ELF-1 (cell line): ENCODE measurements around the gene HPS1.

Source experiments
- DNase-seq: peaks from one replicate; pipeline ENCODE4 v3.0.0-alpha.2; 2016; ENCODE audit warnings: low read depth, low spot score

The HPS1 gene

DNA sequence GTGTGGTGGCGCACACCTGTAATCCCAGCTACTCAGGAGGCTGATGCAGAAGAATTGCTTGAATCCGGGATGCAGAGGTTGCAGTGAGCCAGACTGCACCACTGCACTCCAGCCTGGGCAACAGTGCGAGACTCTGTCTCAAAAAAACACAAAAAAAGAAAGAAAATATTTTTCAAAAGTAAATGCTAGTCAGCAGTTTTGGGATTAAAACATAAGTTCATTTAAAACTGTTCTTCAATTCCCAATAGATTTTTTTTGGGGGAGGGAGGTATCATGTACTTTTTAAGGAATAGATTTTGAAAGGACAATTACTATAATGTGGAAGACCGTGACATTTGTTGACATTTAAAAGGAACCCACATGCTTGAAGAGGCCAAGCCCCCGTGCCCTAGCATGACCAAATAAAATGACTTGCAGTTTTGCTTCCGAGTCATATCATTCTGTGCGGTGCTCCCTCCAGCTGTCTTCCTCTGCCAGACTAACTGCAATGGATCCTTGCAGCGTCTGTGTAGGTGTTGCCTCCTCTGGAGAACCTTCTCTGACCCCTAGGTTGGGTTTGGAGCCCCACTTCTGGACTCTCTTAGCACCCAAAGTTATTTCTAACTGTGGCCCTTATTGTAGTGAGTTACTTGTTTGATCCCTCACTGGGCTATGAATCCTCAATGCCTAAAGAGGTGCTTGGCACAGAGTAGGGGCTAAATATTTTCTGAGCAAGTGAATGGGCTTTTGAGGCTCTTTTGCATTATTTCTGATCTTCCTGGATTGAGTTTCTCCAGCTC lies 17.4 kb upstream of the HPS1 start:
- no peak for DNase-seq

DNA sequence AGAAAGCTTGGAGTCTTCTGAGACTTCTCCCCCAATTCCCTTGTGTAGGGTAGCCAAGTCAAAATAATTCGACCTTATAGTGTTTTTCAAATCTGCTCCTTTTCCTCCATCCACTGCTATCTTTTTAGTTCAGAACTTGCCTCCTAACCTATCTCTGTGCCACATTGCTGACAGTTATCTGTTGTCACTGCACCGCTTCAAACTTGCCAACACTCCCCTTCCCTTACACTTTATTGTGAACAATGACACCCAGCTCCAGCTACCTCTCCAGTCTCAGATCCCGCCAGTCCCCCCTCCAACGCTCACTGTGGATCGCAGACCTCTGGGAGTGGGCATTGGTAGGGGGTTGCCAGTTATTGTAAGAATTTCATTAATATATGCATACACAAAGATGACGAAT lies 16.3 kb upstream of the HPS1 start:
- DNase-seq: no peak

DNA sequence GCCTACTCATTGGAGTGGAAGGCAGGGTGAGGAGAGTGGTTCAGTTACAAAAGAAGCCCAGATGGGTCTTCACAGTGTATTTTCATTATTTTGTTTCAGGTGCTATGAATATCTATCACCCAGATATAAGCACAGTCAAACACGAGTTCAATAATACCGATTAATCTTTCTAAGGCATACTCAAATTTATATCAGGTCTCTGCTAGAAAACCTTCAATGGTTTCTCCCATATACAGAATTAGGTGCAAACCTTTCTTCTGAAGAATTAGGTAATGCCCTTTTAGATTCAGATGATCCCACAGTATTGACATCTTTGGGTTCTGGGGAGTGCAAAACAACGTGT lies 14.7 kb upstream of the HPS1 start:
- no peak for DNase-seq

DNA sequence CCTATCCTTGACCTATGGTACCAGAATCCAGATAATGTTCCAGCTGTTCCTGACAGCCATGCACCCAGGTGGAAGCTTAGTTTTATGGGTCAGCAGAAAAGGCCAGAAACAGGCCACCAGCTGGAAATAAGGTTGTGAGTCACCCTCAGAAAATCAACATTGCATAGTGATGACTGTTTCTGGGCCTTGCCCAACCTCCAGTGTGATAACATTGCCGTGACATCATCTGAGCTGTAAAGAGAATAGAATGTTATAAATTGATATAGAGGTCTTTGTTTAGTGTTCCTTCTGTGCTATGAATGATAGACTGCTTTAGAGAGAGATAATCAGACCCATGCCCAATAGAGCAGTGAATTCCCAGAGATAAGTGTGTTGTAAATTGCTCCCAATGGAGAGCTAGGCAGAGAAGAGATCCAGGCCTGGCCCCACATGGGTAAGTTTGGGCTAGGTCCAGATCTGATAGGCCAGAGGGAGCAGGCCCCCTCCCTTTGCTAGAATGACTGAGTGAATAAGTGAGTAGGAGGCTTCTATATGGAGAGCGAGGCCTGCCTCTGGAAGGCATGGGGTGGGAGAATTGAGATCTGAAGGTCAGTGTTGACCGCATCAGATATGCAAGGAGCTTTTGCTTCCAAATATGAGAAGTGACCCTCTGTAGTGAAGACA lies 14.2 kb upstream of the HPS1 start:
- peak; percentile 78 for DNase-seq

DNA sequence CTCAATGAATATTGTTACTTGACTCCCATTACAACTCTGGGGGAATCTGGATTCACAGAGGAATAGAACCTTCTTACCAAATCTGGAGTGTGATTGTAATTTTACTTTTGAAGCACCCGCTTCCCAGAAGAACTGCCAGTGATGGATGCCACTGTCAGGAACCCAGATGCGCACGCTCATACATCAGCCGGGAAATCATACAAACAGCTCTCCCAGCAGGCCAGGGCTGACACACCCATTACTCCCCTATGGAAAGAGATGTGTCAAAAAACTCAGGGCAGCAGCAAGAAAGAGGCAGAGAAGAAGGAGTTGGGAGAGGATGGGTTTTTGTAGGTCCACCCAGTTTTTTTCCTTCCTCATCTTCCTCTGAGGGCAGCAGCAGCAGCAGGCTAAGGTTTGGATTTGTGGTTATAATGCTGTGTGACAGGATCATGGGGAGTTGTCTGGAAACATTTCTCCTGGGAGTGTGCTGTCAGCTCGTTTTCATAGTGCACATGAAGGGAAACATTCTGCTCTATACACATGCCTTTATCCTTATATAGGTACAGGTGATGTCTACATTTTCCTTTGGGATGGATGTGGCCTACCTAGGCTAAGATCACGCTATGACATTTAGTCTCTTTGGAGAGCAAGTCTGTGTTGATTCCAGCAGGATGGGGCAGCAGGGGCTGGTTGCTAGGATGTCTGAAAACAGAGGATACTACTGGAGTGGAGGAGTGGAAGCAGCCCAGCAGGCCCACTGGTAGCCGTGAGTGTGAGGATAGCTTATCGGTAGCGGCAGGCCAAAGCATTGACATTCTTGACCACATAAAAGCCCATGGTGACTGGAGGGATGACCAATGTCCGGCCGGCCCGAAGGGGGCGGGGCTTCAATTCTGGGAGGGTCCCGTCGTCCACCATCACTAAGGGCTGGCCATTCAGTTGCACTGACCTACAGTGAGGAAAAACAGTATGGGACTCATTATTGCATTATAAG lies 12.4 kb upstream of the HPS1 start:
- no peak for DNase-seq

DNA sequence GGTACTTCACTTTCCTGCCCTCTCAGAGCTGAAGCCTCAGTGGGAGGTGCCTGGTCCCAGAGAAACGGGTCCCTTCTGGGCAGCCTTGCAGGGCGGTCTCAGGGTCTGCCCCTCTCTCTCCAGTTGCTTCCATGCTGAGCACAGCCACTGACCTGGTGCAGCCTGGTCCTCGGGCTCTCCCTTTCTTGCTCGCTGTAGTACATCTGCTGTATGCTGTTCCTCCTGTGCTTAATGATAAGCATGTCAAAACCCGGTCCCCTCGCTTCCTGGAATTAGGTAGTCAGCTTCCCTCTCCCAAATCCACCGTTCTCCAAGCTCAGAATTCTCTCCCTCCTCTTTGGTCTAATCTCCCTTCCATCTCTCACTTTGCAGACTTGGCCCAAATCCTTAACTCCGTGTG lies 11.0 kb upstream of the HPS1 start:
- no peak for DNase-seq

DNA sequence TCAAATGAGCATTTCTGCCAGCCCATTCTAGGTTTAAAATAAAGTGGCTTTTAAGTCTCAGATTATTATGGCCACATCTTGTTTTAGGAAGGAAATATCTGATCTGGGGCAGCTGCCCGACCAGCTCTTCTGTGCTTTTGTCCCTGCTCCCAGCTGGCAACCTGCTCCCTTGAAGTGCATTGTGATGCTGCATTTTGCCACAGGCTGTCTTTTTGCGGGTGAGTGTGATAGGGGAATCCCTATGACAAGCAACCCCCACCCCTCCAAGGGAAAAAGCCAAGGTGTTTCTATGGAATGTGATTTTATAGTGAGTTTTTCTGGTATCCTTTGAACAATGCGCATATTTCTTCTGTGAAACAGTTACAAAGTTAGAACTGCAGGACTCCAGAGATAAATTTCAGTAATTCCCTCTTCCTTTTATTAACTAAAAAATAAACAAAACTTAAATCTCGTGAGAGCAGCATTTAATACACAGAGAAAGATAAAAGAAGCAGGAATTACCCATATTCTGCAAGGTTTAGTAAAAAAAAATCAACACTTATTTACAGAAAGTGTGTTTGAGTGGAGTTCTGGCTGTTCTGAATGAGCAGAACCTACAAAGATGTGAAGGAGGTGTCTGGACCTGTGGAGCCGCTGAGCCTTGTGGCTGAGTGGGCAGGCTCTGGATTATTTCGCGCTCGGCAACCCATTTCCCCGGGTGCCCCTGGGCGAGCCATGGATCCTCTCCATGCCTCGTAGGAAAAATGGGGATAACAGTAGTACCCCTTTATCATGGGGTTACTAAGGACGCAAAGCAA lies 10.1 kb upstream of the HPS1 start:
- peak; percentile 39 for DNase-seq

DNA sequence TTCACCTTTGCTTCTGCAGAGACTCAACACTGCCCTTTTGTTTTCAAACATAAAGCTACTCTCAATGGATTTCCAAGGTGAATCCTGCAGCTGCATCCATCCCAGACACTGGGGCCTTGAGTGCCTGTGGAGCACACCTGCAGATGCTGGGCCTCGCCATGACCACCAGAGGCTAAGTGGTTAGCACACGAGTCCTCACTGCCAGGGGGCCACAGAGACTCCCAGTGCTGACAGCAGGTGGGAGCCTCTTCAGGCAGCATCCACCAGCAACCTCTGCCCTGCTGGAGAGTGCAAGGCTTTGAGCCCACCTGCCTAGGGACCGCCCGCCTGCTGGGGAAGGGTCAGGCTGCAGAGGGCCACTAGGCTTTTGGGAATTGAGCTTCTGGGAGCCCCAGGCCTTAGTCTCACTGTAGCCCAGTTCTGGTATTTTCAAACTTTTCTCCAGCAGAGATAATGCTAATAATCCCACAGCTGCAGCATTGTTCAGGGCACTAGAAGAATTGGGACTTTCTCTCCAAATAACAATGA lies 9.4 kb upstream of the HPS1 start:
- peak; percentile 24 for DNase-seq

DNA sequence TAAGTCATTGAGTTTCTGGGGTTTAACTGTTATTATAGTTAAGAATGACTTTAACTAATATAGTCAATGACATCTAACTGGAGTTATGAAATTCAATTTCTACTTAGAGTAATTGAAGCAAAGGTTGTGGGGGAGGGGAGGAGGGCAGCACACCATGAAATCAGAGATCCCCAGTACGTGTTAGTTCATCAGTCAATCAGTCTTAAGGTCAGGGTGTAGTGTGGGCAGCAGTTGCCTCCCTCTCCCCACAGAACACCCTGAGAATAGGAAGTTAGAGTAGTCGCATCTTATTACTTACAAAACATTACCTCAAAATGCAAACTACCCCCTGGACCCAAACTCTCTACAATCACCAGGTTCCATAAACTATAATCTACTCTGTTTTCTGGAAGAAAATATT lies 7.0 kb upstream of the HPS1 start:
- no peak for DNase-seq

DNA sequence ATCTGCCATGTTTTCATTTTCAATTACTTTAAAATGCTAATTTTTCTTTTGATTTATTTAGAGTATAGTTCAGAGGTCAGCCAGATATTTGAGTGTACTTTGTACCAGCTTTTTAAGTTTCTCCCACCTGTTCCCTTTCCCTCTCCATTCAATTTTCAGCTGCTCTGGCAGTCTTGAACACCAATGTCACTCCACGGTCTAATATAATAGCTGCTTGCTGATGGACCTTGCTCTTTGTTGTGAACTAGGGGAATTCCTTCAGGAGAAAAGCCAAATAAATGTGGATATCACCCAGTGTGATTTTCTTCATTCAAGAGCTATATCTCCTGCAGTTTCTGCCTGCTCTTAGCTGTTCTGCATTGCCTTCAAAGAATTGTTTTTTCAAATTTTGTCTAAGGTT lies 3.9 kb upstream of the HPS1 start:
- no peak for DNase-seq

DNA sequence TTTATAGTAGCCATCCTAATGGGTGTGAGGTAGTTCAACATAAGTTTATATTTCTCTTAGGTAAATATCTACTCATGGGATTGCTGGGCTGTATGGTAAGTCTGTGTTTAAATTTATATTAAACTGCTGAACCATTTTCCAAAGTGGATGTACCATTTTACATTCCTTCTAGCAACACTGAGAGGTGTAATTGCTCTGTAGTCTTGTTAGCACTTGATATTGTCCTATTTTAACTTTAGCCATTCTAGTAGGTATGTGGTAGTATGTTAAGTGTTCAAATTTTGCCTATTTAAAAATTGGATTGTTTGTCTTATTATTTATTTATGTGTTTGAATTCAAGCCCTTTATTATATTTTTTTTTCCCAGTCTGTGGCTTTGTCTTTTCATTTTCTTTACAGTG lies 2.6 kb upstream of the HPS1 start:
- DNase-seq: no peak

DNA sequence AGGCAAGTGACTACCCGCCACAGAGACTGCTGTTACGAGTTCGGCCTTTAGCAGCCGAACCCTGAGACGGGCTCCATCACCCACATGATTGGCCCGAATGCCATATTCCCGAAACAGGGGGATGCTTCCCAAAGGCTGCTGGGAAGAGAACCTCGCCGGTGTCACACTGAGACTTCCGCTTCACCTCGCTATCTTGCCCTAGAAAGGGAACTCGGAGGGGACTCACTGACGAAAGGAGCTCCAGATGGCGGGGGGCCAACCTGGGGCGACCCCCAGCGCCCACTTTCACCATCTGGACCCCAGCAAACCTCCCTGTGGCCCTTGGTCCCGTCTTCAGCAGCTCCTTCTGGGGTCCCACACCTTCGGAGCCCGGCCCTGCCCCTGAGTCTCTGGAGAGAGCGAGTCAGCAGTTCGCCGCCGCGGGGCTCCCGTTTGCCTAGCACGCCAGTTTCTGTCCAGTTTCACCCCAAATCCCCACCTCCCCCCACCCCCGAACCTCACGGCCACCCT lies 529 bp downstream of the HPS1 start:
- DNase-seq: peak; percentile 30

DNA sequence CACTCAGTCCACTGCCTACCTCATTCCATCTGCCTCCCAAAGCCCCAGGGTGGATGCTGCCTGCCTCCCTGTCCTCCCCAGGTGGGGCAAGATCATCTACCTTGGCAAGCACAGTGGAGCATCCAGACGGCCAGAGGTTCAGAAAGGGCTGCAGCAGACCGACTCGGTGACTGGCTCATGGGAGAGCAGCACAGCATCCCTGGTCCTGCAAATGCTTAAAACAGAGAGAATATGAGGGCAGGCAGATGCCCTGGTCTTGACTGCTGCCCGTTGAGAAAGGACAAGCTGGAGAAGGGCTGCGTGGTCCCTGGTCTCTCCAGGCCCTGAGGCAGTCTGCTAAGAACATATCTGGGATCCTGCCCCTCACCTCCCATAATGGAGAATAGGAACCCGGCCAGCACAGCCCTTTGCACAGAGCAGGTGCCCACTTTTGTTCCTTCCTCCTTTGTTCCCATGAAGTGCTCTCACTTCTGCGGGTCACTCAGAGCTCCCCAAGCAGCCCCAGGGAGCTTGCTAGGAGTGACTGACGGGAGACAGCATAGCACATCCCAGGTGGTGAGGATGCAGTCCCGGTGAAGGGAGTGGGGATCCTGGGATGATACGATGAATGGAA lies 1.4 kb downstream of the HPS1 start:
- no peak for DNase-seq

DNA sequence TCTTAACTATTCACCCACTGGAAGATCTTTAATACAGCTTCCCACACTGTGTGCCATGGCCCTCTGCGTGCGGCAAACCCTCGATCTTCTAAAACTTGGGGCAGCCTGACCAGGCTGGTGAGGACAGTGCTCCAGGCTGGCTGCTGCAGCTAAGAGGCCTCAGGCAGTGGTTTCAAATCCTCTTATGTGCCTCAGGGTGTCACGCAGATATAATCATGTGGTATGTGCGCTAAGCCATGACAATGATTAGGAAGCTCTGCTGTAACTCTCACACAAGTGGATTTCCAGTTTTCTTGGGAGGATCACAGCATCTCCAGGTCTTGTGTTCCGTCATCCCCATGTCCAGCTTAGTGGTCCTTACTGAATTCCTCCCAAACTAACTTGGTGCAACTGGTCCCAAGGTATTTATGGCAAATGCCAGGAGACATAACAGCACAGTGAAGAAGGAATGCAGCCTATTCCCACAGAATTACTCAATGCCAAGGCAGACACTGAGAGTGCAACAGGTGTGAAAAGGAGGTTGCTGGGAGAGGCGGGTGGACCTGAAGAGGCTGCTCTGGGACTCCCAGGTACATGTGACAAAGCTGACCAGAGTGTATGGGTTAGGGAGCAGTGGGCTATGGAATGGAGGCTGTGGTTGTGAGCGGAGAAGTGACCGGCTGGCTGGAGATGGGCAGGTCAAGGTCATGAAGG lies 2.3 kb downstream of the HPS1 start:
- DNase-seq: no peak

DNA sequence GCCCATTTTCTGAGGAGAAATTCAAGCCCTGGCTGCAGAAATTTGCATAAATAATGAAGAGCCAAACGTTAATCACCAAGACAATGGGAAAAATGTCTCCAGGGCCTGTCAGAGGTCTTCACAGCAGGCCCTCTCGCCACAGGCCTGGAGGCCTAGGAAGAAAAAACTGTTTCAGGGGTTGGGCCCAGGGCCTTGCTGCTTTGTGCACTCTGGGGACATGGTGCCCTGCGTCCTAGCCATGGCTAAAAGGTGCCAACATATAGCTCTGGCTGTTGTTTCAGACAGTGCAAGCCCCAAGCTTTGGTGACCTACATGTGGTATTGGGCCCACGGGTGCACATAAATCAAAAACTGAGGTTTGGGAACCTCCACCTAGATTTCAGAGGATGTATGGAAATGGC lies 8.0 kb downstream of the HPS1 start:
- DNase-seq: peak; percentile 18

DNA sequence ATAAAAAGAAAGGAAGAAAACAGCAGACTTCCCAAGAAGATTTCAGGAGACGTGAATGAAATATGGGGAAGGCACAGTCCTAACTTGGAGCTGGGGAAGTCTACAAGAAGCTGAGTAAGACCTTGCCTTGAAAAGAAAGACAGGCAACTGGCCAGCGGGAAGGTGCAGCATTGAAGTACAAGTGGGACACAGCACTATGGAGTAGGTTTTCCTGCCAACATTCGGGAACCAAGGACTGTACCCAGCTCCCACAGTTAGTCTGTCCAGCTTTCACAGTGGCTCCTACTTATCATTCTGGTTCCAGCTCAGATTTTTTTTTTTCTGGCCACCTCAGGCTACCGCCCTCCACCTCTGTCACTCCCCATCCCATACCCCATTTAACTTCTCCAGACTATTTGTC lies 10.0 kb downstream of the HPS1 start:
- DNase-seq: no peak

DNA sequence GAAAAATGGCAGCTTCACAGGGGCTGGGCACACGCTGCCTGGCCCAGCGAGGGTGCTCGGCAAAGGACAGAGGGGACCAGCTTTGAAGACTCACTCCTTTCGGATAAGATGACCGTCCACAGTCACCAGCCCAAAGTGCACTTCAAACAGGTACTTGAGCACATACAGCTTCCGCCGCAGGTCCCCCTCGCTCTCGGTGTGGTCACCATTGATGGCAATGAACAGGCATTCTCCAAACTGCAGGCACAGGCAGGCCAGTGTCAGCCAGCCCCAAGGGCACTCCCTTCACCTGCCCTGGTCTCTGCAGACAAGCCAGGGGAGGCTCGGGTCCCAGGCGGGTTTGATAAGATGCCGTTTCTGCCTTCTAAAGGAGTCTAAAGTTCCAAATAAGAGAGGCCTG lies 11.6 kb downstream of the HPS1 start:
- DNase-seq: no peak

DNA sequence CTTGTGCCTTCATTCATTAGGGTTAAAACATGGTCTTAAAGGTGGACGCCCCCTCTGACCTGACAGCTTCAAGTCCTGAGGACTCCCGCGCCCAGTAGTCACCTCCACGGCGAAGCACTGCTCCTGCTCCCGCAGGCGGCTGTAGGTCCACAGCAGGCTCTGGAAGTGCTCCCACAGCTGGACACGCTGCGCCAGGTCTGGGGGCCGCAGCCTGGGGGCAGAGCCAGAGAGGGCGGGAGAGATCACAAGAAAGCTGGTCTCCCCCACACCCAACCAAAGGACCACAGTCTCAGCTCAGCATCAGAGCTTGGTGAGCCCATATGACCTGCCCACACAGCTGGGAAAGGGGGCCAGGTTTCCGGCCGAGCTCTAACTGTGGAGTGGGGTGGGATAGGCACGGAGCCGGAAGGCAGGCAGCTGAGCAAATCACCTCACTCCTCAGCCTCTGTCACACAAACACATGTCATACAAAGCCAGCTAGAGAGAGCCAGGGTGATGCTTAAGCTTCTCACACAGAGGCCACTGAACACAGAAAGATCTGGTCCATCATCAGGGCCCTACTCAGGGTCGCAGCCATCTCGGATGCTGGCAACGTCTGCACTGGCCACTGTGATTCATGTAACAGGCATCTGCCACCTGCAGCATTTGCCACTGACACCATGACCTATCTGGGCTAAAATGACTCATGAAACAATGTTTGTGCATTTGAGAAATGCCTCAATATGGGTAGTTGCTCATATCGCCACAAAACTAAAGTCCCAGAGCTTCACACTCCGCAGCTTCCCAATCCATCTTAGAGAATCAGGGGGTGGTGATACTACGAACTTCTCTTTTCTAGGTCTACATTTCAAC lies 12.6 kb downstream of the HPS1 start:
- no peak for DNase-seq

DNA sequence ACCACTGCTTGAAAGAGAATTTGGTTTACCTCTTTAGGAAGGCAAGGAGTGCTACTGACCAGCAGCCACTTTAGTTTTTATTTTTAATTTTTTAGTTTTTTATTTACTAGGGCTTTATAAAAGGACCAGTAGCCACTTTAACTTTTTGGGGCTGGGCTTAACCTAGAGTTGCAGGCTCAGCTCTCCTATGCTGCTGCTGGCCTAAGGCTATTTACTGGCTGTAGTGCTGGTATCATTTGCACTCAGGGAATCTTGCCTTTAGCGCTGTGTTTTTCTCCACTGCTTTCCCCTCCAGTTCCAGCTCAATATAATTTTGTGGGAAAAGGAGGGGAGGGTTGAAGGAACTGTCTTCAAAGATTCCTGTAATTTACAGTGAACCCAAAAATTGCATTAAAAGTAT lies 13.4 kb downstream of the HPS1 start:
- no peak for DNase-seq
